H7 (cell line): ENCODE results near the gene PDIA6. TPM values are rescaled to one million over a fixed set of nuclear protein-coding genes. Genes with fewer than 3 reads are reported as not detected.

Source experiments
- DNase-seq: peaks from one replicate; pipeline ENCODE4 v3.0.0; 2012
- H3K27me3 ChIP-seq: 2 replicates; pipeline ENCODE4 v1.6.0; 2011; ENCODE audit warnings: mild to moderate bottlenecking, low read length; ENCODE audit not compliant: control insufficient read depth, insufficient read depth
- H3K36me3 ChIP-seq: replicated peaks from 2 replicates; pipeline ENCODE4 v1.5.1; 2011; ENCODE audit warnings: low read length; ENCODE audit not compliant: control insufficient read depth, insufficient read depth
- H3K4me3 ChIP-seq: 2 replicates; pipeline ENCODE4 v1.5.1; 2011; ENCODE audit warnings: low read depth, mild to moderate bottlenecking, control low read depth, low read length, moderate library complexity; ENCODE audit not compliant: insufficient read depth
- total RNA-seq: library from RNA; depleted of rRNA; stranded (reverse); fragments of >200 nt; shearing (Covaris generic); gene quantifications from 2 replicates; pipeline ENCODE4 v1.2.3, GENCODE V29; 2014

The PDIA6 gene
- total RNA-seq, 1 experiment from 2014 or later = 354 TPM

DNA sequence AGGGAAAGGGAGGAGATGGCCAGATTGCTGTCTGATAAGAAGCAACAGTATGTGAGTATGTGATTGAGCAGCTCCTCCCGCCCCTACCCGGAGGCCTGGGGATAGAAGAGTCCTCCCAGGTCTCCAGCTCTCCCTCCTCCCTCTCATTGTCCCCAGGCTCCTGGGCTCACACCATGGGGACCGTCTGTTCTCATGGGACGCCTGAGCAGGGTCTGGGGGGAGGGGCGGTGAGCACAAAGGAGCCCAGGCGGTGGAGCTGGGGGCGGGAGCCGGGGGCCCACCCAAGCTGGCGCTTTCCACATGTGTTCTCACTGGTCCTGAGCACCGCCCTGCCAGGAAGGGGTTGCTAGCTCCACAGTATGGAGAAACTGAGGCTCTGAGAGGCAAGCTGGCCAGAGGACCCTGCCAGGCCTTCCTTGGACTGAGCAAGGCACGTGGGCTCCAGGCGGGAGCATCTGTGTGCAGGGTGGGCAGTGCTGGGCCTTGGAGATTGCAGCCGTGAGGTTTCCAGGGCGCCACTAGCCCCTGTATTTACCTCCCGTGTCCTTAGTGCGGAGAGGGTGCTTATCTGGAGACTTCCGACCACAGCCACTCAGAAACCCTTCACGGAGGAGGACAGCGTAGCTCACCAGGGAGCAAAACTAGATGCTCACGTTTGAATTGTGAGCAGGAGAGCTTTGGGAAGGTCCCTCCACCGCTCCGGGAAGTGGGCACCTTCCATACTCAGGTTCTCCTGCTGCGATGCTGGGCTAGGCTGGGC, 37.4 kb downstream of the PDIA6 start:
- H3K4me3 ChIP-seq = no peak overlapping the region
- H3K27me3 ChIP-seq = no peaks in the 10 kb centered on the region
- H3K36me3 ChIP-seq = no peaks in the 10 kb centered on the region; the same call in none of the 2 replicates
- DNase-seq = peak; percentile 78

DNA sequence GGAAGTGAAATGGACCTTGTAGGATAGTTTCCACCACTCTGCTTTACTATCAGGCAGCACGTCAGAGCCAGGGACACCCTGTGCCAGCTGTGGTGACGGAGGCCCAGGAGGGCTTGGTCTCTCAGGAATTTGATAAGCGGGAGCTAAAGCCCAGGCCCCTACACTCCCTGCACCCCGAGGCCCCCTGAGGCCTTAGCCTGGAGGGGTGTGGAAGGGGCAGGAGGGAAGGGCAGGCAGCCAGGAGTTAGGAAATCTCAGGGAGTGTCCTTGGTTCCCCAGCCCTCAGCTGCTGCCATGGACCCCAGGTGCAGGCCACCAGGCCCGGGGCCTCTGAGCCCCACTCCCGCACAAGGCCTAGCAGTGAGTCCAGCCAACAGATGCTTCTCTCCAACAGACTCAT, 38.2 kb downstream of the PDIA6 start:
- Histone ChIP-seq H3K27me3 (no peaks in the 10 kb centered on the region), H3K4me3 (no peak overlapping the region), H3K36me3 (no peaks in the 10 kb centered on the region; the same call in 1 of the 2 replicates)
- DNase-seq = peak; percentile 52

DNA sequence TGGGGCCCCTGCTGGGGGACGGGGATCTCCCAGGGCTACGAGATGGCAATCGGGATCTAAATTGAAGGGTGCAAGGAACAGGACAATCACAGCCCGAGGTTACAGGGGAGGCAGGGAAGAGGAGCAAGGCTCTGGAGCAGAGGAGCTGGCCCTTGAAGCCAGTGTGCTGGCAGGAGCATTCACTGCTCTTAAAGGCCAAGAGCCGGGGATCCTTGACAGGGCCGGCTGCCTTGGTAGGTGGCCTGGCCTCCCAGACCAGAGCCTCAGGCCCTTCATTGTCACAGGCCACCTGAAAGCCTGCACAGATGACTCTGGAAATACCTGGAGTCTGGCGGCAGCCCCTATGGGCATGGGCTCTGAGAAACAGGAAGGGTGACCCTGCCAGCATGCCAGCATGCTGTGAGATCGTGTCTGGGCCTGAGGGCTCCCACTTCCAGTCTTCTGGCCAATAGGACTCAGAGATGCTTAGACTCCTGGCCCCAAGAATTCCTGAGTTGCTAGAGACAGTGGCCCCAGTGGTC, 38.7 kb downstream of the PDIA6 start:
- peak; percentile 56 for DNase-seq
- no peak overlapping the region for H3K4me3 ChIP-seq
- H3K27me3 ChIP-seq = no peaks in the 10 kb centered on the region
- H3K36me3 ChIP-seq = no peaks in the 10 kb centered on the region; the same call in 1 of the 2 replicates

DNA sequence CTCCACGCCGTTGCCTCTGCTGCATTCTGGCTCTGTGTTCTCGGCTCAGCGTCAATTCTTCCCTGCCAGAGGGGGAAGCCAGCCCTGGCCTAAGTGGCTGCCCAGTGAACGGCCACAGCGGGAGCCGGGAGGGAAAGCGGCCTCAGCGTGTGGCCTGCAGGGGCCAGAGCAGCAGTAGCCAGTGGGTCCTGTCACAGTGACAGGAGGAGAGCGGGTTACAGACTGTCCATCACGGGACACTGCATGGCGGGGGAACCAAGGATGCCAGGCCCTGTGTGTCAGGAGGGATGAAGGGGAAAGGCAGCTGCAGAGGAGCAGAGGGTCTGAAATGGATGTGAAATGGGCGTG, 39.7 kb downstream of the PDIA6 start:
- Histone ChIP-seq H3K4me3 (no peak overlapping the region), H3K27me3 (no peaks in the 10 kb centered on the region), H3K36me3 (no peaks in the 10 kb centered on the region; the same call in 1 of the 2 replicates)
- DNase-seq = peak; percentile 63

DNA sequence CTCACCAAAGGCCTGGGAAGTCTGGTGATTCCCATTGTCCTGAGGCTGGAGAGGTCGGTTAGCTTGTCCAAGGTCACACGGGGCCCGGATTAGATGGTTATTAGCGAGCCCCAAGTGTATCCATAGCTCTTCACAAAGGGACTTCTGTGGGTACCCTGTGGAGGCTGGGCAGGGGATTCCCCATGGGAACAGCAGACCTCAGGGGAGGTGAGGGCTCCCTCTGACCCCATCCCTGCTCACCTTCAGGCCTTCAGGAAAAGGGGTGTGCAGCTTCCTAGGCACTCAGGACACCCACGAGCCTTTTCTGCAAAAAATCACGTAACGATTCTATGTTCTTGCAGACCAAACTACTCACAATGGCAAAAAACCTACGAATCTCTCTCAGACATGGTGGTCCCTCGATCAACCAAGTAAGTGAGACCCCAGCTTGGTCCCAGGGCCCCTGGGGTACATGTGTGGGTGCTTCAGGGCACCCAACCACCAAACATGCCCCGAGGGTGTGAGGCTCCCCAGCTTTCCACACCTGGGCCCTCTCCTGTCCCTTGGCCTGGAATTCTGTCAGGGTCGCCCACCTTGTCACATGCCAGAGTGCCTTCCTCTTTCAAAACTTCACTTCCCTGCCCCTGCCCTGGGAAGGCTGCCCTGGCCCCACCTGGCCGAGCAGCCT, 40.3 kb downstream of the PDIA6 start:
- DNase-seq = no peak
- Histone ChIP-seq H3K36me3 (no peaks in the 10 kb centered on the region; the same call in 1 of the 2 replicates), H3K27me3 (no peaks in the 10 kb centered on the region), H3K4me3 (no peak overlapping the region)

DNA sequence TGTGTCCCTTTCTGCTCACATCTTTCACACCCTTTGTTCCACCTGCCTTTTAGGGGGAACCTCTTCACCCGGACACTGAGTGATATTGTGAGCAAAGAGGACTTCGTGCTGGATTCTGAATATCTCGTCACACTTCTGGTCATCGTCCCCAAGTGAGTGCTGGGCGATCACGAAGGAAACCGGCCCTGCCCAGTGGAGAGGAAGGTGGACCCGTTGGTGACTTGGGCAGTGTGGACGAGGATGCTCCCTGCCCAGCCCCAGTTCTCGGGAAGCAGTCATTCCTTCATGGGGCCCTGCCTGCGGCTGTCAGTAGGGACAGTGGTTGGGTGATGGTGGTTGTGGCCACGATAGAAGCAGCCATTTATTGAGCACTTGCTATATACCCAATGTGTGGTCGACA, 40.8 kb downstream of the PDIA6 start:
- Histone ChIP-seq H3K27me3 (no peaks in the 10 kb centered on the region), H3K36me3 (no peaks in the 10 kb centered on the region), H3K4me3 (no peak overlapping the region)
- no peak for DNase-seq

DNA sequence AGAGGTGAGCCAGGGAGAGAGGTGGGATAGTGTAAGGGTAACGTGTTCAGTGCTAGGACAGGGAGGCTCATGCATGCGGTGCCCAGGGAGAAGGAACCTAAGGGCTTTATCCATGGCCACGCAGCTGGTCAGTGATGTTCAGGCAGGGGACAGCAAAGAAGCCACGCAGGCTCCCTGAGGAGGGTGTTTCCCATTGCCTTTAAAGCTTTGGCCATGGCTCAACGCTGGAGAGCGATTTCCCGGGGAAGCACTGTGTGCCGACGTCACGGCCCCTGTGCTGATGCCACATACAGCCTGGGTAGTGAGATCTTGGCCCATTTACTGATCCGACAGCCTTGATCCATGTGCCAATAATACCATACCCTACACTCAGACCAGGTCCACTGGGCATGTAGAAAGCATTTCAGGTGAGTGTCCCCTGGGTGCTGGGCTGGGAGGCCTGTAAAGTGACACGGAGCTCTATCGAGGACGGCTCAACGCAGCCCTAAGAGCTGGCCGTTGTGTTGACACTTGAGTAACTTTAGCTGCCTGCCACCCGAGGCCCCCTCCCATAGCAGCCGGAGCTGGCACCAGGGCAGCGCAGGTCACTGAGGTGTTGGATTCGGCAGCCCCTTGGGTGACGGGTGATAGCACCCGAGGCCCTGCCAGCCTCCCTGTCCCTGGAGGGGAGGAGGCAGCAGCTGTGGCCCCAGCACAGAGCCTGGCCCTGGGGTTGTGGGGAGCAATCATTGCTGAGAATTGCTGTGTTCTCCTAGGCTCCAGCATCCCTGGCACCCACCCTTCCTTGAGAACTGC, 41.4 kb downstream of the PDIA6 start:
- H3K36me3 ChIP-seq = no peaks in the 10 kb centered on the region
- H3K27me3 ChIP-seq = no peaks in the 10 kb centered on the region
- H3K4me3 ChIP-seq = no peak overlapping the region
- DNase-seq = peak; percentile 50

DNA sequence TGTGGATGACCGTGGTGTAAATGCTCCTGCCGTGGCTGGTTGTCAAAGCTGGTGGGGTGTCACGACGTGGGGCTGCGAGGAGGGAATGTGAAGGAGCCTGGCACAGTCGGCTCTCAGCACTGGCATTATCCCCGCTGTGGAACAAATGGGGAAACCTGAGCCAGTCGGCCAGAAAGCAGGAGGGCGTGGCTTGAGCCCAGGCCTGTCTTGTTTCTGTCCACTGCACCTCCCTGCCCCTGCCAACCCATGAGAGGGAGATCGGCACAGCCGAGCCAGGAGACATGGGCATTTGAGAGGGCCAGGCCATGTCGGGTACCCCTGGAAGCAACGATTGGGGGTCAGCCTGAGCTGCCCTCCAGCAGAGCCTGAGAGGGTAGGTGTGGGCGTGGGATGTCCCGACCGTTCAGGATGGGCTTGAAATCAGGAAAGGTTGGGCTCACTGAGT, 44.5 kb downstream of the PDIA6 start:
- Histone ChIP-seq H3K36me3 (no peaks in the 10 kb centered on the region), H3K4me3 (no peak overlapping the region), H3K27me3 (no peaks in the 10 kb centered on the region)
- peak; percentile 59 for DNase-seq

DNA sequence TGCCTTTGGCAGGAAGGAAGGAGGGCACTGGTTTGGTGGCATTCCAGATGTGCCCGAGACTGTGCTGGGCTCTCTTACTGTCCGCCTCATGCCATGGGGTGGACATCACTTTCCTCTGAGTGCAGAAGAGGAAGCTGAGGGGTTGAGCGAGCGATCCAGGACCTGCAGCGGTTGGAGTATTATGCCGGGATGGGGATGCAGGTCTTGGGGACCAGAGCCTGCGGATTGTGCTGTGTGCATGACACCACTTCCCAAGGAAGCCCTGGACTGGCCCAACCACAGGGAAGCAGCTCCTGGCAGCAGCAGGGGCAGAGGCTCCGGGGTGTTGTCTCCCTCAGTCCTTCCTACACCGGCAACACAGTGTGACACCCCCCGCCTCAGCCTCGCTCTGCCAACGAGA, 46.7 kb downstream of the PDIA6 start:
- H3K36me3 ChIP-seq = no peaks in the 10 kb centered on the region

DNA sequence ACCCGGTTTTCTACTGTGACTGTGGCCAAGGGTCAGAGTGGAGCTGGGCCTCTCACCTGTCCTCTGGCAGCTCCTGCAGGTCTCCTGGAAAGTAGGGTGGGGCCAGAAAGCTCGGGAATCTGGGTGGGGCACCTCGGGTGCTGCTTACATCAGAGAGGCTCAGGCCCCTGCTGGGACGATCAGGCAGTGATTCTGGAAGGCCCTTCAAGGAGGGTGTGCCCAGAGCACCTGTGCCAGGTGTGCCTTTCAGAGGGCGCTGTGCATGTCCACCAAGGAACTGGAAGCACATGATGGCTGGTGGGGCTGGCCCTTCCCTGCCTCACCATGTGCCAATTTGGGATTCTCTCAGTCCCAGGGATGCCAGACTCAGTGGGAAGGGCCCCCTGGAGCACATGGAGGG, 47.1 kb downstream of the PDIA6 start:
- no peak for DNase-seq
- H3K4me3 ChIP-seq = no peak overlapping the region
- H3K36me3 ChIP-seq = no peaks in the 10 kb centered on the region
- H3K27me3 ChIP-seq = no peaks in the 10 kb centered on the region

More for the DNA sequence above, 46.7 kb downstream of the PDIA6 start:
- DNase-seq = no peak
- no peaks in the 10 kb centered on the region for H3K27me3 ChIP-seq
- H3K4me3 ChIP-seq = no peak overlapping the region

DNA sequence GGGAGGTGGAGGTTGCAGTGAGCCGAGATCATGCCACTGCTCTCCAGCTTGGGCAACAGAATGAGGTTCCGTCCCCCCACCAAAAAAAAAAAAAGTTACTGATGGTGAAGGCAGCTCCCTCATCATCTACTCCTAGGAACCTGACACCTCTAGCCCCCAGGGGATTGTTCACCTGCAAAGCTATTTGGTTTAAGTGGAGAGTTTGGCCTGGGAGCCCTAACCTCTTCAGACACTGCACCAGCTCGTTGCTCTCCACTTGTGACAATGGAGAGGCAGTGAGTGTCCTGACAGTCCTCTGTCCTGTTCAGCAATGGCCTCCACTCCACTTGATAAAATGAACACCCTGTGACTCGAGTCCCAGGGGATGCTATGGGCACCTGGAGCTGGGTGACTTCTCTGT, 47.7 kb downstream of the PDIA6 start:
- no peaks in the 10 kb centered on the region for H3K36me3 ChIP-seq
- no peaks in the 10 kb centered on the region for H3K27me3 ChIP-seq
- H3K4me3 ChIP-seq = no peak overlapping the region
- DNase-seq = no peak

DNA sequence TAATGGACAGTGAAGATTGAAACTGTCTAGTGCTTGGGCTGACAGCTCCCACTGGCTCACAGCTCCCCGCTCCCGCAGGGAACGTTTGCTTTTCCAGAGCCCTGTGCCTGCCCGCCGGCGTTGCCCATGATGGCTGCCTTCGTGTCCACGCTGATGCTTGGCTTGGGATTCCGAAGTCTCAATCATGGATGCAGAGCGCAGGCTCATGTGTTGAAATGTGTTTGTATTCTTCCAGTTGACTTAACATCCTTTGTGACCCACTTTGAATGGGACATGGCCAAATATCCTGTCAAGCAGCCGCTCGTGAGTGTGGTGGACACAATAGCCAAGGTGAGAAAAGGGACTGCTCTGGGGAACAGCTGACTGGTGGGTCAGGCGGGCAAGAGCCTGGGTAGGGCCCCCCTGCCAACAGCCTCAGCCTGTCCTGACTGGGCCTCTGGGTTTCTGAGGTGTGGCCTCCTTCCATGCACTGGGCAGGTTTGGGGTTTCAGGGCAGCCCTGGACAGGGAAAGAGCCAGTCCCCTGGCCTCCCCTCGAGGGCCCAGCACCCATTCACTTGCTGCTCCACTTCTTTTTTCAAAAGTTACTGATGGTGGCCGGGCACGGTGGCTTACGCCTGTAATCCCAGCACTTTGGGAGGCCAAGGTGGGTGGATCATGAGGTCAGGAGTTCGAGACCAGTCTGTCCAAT, 48.3 kb downstream of the PDIA6 start:
- DNase-seq = no peak
- no peaks in the 10 kb centered on the region for H3K36me3 ChIP-seq
- H3K27me3 ChIP-seq = no peaks in the 10 kb centered on the region
- H3K4me3 ChIP-seq = no peak overlapping the region

DNA sequence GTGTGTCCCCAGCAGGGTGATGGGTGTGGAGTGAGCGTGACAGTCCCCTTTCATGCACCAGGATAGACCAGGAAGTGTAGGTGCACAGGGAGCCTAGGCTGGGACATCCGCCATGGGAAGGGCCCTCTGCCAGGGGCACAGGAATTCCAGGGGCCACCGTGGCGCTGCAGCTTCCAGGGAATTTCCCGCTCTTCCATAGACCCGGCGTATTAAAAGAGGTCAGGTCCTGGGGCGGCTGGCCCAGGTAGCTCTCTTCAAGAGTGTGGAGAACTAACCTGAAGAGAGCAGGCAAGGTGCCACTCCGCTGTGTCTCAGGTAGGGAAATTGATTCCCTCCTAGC, 49.2 kb downstream of the PDIA6 start:
- H3K4me3 ChIP-seq = no peak overlapping the region
- no peaks in the 10 kb centered on the region for H3K27me3 ChIP-seq
- DNase-seq = no peak
- no peaks in the 10 kb centered on the region for H3K36me3 ChIP-seq
